GM23248 (cell line): ENCODE results near the gene CCNE1.

Source experiments
- EZH2 ChIP-seq: fragments of 200-600 bp; sonication (generic); IDR thresholded peaks from 2 replicates; pipeline ENCODE4 v1.6.1; 2018; ENCODE audit warnings: antibody characterized with exemption, mild to moderate bottlenecking; ENCODE audit not compliant: insufficient read depth, poor library complexity, severe bottlenecking
- EZH2phosphoT487 ChIP-seq: fragments of 200-600 bp; sonication (generic); IDR thresholded peaks from 2 replicates; pipeline ENCODE4 v1.6.1; 2018; ENCODE audit warnings: antibody characterized with exemption, moderate library complexity, mild to moderate bottlenecking, low read depth; ENCODE audit not compliant: insufficient read depth

DNA sequence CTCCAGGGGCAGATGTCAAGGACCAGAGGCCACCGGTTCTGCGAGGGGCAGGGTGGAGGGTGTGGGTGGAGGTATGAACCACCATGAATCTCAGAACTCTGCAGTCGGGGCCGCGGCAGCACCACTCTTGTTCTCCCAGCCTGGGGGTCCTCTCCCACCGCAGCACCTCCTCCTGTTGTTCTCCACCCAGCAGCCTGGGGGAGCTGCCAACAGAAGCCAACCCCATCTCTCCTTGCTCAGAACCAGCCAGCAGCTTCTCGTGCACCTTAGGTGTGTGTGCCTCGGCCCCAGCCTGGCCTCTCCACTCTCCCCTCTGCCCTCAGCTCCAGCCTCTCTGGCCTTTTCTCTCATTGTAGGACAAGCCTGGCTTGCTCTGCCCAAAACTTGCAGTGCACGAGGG, 31.9 kb upstream of the CCNE1 start:
- TF ChIP-seq EZH2: no peak
- TF ChIP-seq EZH2phosphoT487: no peak
